Neural cell (in vitro differentiated cells): Measurements from ENCODE around the gene SPRR2E.

Experiments used
- EP300 ChIP-seq: fragments of 450-650 bp; conservative IDR thresholded peaks from 2 replicates; pipeline ENCODE4 v1.6.1; 2014; ENCODE audit warnings: antibody characterized with exemption, mild to moderate bottlenecking, moderate library complexity; ENCODE audit not compliant: poor library complexity, severe bottlenecking
- EZH2 ChIP-seq: fragments of 200-600, 300-800 bp; shearing (Covaris generic), sonication (generic); IDR thresholded peaks from 2 replicates; pipeline ENCODE4 v1.6.1; 2014; ENCODE audit warnings: antibody characterized with exemption, low read length, borderline replicate concordance, mild to moderate bottlenecking; ENCODE audit not compliant: insufficient read depth, poor library complexity, severe bottlenecking
- MXI1 ChIP-seq: fragments of 450-650 bp; conservative IDR thresholded peaks from 2 replicates; pipeline ENCODE4 v1.6.1; 2014; ENCODE audit warnings: antibody characterized with exemption, mild to moderate bottlenecking; ENCODE audit not compliant: poor library complexity, severe bottlenecking
- POLR2AphosphoS5 ChIP-seq: IDR thresholded peaks from 2 replicates; pipeline ENCODE4 v1.6.1; 2012
- SMC3 ChIP-seq: fragments of 450-650 bp; conservative IDR thresholded peaks from 2 replicates; pipeline ENCODE4 v1.6.1; 2014; ENCODE audit warnings: antibody characterized with exemption, mild to moderate bottlenecking, moderate library complexity; ENCODE audit not compliant: poor library complexity
- TAF1 ChIP-seq: IDR thresholded peaks from 2 replicates; pipeline ENCODE4 v1.6.1; 2012; ENCODE audit warnings: low read depth
- TF ChIP-seq, protein P1 (sequence below): fragments of 450-650 bp; IDR thresholded peaks from 2 replicates; pipeline ENCODE4 v1.5.1; 2014; ENCODE audit warnings: antibody characterized with exemption, mild to moderate bottlenecking, moderate library complexity; ENCODE audit not compliant: poor library complexity, severe bottlenecking

DNA sequence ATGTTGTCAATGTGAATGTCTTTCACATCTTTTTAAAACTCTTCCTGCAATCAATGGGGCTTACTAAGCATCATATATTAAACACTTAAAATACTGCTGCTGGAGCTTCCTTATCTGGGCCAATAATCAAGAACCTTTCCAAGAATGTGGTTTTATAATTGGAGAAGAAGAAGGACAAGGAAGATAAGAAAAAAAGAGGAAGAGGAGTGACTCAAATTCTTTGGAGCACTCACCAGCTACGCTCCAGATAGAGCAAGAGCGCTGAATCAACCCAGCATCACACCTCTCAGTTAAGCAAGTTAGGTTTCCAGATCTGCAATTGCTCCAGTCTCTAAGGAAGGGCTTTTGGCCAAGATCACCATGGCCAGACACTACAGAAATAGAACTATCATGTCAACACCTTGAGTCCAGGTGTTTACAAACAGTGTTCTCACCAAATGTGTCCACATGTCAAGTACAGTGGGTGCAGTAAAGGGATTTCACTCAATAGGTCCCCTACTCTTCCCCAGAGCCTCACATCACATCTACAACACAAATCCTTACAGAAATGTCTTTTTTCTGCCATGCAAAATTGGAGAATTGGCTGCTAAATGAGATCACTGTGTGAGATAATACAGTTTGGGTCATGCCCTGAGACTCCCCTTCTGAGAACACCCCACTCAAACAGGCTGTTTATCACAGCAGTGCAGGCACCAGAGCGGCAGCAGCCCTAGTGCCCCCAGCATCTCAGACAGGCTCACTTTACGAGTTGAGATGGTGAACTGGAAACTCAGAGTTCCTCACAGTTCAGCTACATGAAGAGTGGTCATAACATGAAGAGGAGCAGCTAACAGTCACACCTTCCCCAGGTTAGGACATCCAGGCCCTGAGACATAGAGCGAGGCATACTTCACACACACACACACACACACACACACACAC lies 21.3 kb downstream of the SPRR2E start:
- TF ChIP-seq, protein P1, sequence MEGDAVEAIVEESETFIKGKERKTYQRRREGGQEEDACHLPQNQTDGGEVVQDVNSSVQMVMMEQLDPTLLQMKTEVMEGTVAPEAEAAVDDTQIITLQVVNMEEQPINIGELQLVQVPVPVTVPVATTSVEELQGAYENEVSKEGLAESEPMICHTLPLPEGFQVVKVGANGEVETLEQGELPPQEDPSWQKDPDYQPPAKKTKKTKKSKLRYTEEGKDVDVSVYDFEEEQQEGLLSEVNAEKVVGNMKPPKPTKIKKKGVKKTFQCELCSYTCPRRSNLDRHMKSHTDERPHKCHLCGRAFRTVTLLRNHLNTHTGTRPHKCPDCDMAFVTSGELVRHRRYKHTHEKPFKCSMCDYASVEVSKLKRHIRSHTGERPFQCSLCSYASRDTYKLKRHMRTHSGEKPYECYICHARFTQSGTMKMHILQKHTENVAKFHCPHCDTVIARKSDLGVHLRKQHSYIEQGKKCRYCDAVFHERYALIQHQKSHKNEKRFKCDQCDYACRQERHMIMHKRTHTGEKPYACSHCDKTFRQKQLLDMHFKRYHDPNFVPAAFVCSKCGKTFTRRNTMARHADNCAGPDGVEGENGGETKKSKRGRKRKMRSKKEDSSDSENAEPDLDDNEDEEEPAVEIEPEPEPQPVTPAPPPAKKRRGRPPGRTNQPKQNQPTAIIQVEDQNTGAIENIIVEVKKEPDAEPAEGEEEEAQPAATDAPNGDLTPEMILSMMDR: no peak
- TF ChIP-seq EZH2 (no peak), MXI1 (no peak), POLR2AphosphoS5 (no peak), SMC3 (no peak), EP300 (no peak), TAF1 (no peak)
